Stimulated activated memory B cell treated with anti-CD40 and anti-IgM and Interleukin-4, amounts not matched to agents 10 μg/mL and 1 μg/mL and 100 μg/mL, for 72 hours (primary cell): ENCODE data around the gene LGSN.
"Not testable (repeated sequence)": the region's sequence is repeated elsewhere in the genome, so short reads cannot be mapped to it uniquely, and the experiment has no call there.

ENCODE experiments used
- ATAC-seq: fragments of 150-1000 bp; cut with Tn5 transposase; 2 replicates; pipeline ENCODE4 v1.10.0; 2021
- H3K27ac Mint-ChIP-seq: one replicate; pipeline ENCODE4 v1.8.0; 2022; ENCODE audit warnings: mild to moderate bottlenecking, mixed read lengths
- H3K27me3 Mint-ChIP-seq: one replicate; pipeline ENCODE4 v1.8.0; 2022; ENCODE audit warnings: mixed read lengths
- H3K36me3 Mint-ChIP-seq: one replicate; pipeline ENCODE4 v1.8.0; 2022; ENCODE audit warnings: mixed read lengths
- H3K4me1 Mint-ChIP-seq: one replicate; pipeline ENCODE4 v1.8.0; 2022; ENCODE audit warnings: mixed read lengths
- H3K4me3 Mint-ChIP-seq: one replicate; pipeline ENCODE4 v1.8.0; 2022; ENCODE audit warnings: mild to moderate bottlenecking, moderate library complexity, mixed read lengths
- H3K9me3 Mint-ChIP-seq: one replicate; pipeline ENCODE4 v1.8.0; 2022; ENCODE audit warnings: mixed read lengths

LGSN gene

DNA sequence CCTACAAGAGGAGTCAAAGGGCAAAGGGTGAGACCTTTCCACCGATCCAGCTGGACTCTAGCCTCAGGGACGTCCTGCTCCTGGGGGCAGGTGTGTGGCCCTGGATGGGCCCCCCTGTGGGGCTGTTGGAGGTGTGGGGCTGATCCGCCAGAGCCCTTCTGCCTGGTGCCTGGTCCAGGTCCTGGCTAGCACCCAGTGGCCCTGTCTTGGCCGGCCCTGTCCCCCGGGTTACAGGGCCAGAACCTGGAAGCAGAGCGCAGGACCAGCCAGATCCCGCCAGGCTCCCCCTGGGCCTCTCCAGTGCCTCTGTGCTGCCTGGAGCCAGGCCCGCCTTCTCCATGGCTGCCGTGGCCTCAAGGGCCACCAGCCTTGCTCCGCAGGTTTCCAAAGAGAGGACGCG, 89.3 kb downstream of the LGSN start:
- H3K27ac Mint-ChIP-seq, H3K4me3 Mint-ChIP-seq, H3K4me1 Mint-ChIP-seq, H3K27me3 Mint-ChIP-seq, ATAC-seq, H3K36me3 Mint-ChIP-seq, H3K9me3 Mint-ChIP-seq: not testable (repeated sequence)

DNA sequence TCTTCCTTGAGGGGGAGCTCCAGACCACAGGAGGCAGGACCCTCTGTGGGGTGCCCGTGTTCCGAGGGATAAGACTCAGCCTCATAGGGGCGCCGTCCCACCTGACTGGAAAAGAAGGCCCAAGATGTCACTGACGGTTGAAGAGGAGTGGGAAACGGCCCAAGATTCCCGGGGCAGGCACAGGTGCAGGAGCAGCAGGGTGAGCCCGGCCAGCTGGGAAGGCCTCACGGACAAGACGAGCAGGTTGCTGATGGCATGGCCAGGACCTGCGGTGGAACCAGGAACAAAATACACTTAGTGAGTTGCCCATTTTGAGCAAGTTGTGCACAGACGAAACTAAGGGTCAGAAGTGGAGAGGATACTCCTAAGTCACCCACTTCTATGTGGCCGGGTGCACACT, 89.8 kb downstream of the LGSN start:
- H3K4me1 Mint-ChIP-seq, H3K9me3 Mint-ChIP-seq, ATAC-seq, H3K27me3 Mint-ChIP-seq, H3K27ac Mint-ChIP-seq, H3K36me3 Mint-ChIP-seq, H3K4me3 Mint-ChIP-seq: not testable (repeated sequence)

DNA sequence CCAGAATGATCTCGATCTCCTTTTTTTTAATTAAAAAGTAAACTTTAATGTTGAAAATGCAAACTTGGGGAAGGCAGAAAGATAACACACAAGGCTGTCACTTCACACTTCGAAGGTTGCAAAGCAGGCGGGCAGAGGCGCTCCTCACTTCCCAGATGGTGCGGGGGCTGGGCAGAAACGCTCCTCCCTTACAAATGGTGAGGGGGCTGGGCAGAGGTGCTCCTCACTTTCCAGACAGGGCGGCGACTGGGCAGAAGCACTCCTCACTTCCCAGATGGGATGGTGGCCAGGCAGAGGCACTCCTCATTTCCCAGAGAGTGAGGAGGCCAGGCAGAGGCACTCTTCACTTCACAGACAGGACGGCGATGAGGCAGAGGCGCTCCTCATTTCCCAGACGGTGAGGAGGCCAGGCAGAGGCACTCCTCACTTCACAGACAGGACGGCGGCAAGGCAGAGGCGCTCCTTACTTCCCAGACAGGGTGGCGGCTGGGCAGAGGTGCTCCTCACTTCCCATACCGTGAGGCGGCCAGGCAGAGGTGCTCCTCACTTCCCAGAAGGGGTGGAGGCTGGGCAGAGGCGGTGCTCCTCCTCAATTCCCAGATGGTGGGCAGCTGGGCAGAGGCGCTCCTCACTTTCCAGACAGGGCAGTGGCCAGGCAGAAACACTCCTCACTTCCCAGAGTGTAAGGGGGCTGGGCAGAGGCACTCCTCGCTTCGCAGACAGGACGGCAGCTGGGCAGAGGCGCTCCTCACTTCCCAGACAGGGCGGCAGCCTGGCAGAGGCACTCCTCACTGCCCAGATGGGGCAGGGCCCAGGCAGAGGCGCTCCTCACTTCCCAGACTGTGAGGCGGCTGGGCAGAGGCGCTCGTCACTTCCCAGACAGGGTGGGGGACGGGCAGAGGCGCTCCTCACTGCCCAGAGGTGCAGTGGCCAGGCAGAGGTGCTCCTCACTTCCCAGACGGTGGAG, 91.6 kb downstream of the LGSN start:
- not testable (repeated sequence) for H3K36me3 Mint-ChIP-seq, H3K27me3 Mint-ChIP-seq, H3K4me3 Mint-ChIP-seq, H3K9me3 Mint-ChIP-seq, H3K27ac Mint-ChIP-seq, H3K4me1 Mint-ChIP-seq, ATAC-seq

DNA sequence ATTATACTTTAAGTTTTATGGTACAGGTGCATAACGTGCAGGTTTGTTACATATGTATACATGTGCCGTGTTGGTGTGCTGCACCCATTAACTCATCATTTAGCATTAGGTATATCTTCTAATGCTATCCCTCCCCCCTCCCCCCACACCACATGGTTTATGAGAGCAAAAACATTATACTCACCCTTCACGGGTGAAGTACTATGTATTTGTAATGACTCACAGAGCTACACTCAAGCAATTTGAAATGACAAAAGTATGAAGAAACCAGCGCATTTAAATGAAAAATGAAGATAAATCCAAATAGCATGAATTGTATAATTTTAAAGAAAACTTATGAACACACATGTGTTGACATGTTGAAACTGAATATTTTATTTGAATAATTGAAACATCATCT, 93.8 kb downstream of the LGSN start:
- H3K4me3 Mint-ChIP-seq, H3K27me3 Mint-ChIP-seq: not testable (repeated sequence)

More for the DNA sequence above, 93.8 kb downstream of the LGSN start:
- H3K4me1 Mint-ChIP-seq, H3K36me3 Mint-ChIP-seq, ATAC-seq, H3K9me3 Mint-ChIP-seq, H3K27ac Mint-ChIP-seq: not testable (repeated sequence)
